ENCODE results near the gene ANKFN1. TPM values are rescaled to one million over a fixed set of nuclear protein-coding genes. Genes with fewer than 3 reads are reported as not detected.

ANKFN1 gene
- total and polyA plus RNA-seq, 11 donors = not detected

GRCh38 chr17:56144223-56144622 is 9.1 kb upstream of the ANKFN1 start:
- Histone ChIP-seq H3K36me3 (no peaks in the 10 kb centered on the region), H3K4me1 (no peaks in the 10 kb centered on the region), H3K27me3 (peaks cover 0 to 4% (median 0%) of the 10 kb centered on the region in 9 donors), H3K4me3 (no peak overlapping the region), H3K9me3 (no peaks in the 10 kb centered on the region), H3K27ac (no peak overlapping the region)
- WGBS, 4 donors = 43 to 62% (median 54%) methylated on average over 3 of the region's 3 CpGs
- TF ChIP-seq POLR2A (IDR thresholded peaks at IDR 0.05) = no peak
- TF ChIP-seq CTCF (IDR thresholded peaks at IDR 0.05) = no peak
- DNase-seq = no peak
- no peak for ATAC-seq
- intact Hi-C loops (cut with DNase I) = no loop called here

- H3K27me3 ChIP-seq = peaks cover 0 to 4% (median 0%) of the 10 kb centered on the region in 9 donors
- no peak for ATAC-seq
- H3K9me3 ChIP-seq = no peaks in the 10 kb centered on the region
- WGBS, 4 donors = 27 to 67% (median 41%) methylated on average over 1 of the region's 1 CpG
- H3K36me3 ChIP-seq = no peaks in the 10 kb centered on the region
- H3K4me1 ChIP-seq = no peaks in the 10 kb centered on the region
- TF ChIP-seq CTCF (IDR thresholded peaks at IDR 0.05) (no peak), POLR2A (IDR thresholded peaks at IDR 0.05) (no peak)
- no peak overlapping the region for H3K27ac ChIP-seq
- no peak for DNase-seq
- intact Hi-C loops (cut with DNase I) = no loop called here
- no peak overlapping the region for H3K4me3 ChIP-seq
Measured at GRCh38 chr17:56146534-56146933, 6.7 kb upstream of the ANKFN1 start.

DNA sequence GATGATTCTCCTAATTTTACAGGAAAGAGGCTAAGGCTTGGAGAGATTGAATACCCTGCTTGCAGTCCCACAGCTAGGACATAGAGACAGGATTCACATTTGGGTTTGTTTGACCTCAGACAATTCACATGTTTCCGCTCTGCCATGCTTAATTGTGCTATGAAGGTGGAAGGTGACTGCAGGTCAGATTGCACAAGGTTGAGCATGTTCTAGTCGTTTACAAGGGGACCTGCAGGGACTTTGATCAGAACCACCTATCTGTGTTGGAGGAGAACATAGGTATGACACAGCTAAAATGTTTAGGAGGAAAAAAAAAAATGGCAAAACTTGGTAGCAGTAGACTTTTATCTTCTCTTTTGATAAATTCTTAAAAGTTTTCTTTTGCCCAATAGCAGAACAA is 4.9 kb upstream of the ANKFN1 start:
- H3K9me3 ChIP-seq = no peaks in the 10 kb centered on the region

More for the DNA sequence above, 4.9 kb upstream of the ANKFN1 start:
- intact Hi-C loops (cut with DNase I) = no loop called here
- 66 to 87% (median 72%) methylated on average over 2 of the region's 2 CpGs for WGBS, 4 donors
- Histone ChIP-seq H3K27me3 (peaks cover 0 to 4% (median 0%) of the 10 kb centered on the region in 9 donors), H3K27ac (no peak overlapping the region), H3K4me1 (no peaks in the 10 kb centered on the region), H3K4me3 (no peak overlapping the region), H3K36me3 (no peaks in the 10 kb centered on the region)
- no peak for TF ChIP-seq CTCF (IDR thresholded peaks at IDR 0.05)
- no peak for TF ChIP-seq POLR2A (IDR thresholded peaks at IDR 0.05)
- no peak for DNase-seq
- ATAC-seq = no peak
